Astrocyte (in vitro differentiated cells and primary cell): ENCODE data around the gene HS6ST3. TPM values are rescaled to one million over a fixed set of nuclear protein-coding genes. Genes with fewer than 3 reads are reported as not detected.

ENCODE experiments used
- DNase-seq: peaks from one replicate; pipeline ENCODE4 v3.0.0-alpha.2; 2010; ENCODE audit warnings: low read depth
- FAIRE-seq: peaks from 2 replicates; lab custom pipeline; 2011; peaks lifted over from hg19 to GRCh38; lab: Jason Lieb, UNC
- H2AFZ ChIP-seq: 2 replicates; pipeline ENCODE4 v1.6.0; 2012; ENCODE audit warnings: low read depth, low read length, inconsistent platforms
- H3K27ac ChIP-seq: 2 replicates; pipeline ENCODE4 v1.5.1; 2011; ENCODE audit warnings: low read depth, low read length, inconsistent platforms
- H3K27me3 ChIP-seq: 2 replicates; pipeline ENCODE4 v1.6.0; 2011; ENCODE audit warnings: low read length, inconsistent platforms; ENCODE audit not compliant: insufficient read depth
- H3K36me3 ChIP-seq: 2 replicates; pipeline ENCODE4 v1.5.1; 2011; ENCODE audit warnings: low read length, inconsistent platforms; ENCODE audit not compliant: insufficient read depth
- H3K4me1 ChIP-seq: 2 replicates; pipeline ENCODE4 v1.5.1; 2011; ENCODE audit warnings: low read length, inconsistent platforms; ENCODE audit not compliant: insufficient read depth
- H3K4me2 ChIP-seq: 2 replicates; pipeline ENCODE4 v1.6.0; 2012; ENCODE audit warnings: low read length, inconsistent platforms
- H3K4me3 ChIP-seq: 2 replicates; pipeline ENCODE4 v1.5.1; 2011; ENCODE audit warnings: low read depth, mild to moderate bottlenecking, low read length, inconsistent platforms; ENCODE audit not compliant: insufficient read depth
- H3K79me2 ChIP-seq: 2 replicates; pipeline ENCODE4 v1.6.0; 2012; ENCODE audit warnings: mild to moderate bottlenecking, low read length, inconsistent platforms; ENCODE audit not compliant: insufficient read depth
- H3K9ac ChIP-seq: 2 replicates; pipeline ENCODE4 v1.6.0; 2012; ENCODE audit warnings: mild to moderate bottlenecking, low read length, inconsistent platforms
- H3K9me3 ChIP-seq: 2 replicates; pipeline ENCODE4 v1.5.1; 2012; ENCODE audit warnings: low read depth, mild to moderate bottlenecking, low read length, inconsistent platforms; ENCODE audit not compliant: insufficient read depth
- H4K20me1 ChIP-seq: 2 replicates; pipeline ENCODE4 v1.6.0; 2012; ENCODE audit warnings: low read length, inconsistent platforms; ENCODE audit not compliant: insufficient read depth
- H3K27ac Mint-ChIP-seq: one replicate; pipeline ENCODE4 v1.8.0; 2021; ENCODE audit warnings: mild to moderate bottlenecking, mixed read lengths; ENCODE audit not compliant: unreplicated experiment
- H3K27me3 Mint-ChIP-seq: one replicate; pipeline ENCODE4 v1.8.0; 2021; ENCODE audit warnings: low read depth, mixed read lengths; ENCODE audit not compliant: unreplicated experiment
- H3K36me3 Mint-ChIP-seq: one replicate; pipeline ENCODE4 v1.8.0; 2021; ENCODE audit warnings: low read depth, mixed read lengths; ENCODE audit not compliant: unreplicated experiment
- H3K4me1 Mint-ChIP-seq: one replicate; pipeline ENCODE4 v1.8.0; 2021; ENCODE audit warnings: low read depth, mixed read lengths; ENCODE audit not compliant: unreplicated experiment
- H3K4me3 Mint-ChIP-seq: one replicate; pipeline ENCODE4 v1.8.0; 2021; ENCODE audit warnings: mild to moderate bottlenecking, moderate library complexity, mixed read lengths; ENCODE audit not compliant: unreplicated experiment
- H3K9me3 Mint-ChIP-seq: one replicate; pipeline ENCODE4 v1.8.0; 2021; ENCODE audit warnings: mild to moderate bottlenecking, mixed read lengths; ENCODE audit not compliant: unreplicated experiment
- EZH2 ChIP-seq: IDR thresholded peaks from 2 replicates; pipeline ENCODE4 v1.6.1; 2012; ENCODE audit warnings: mild to moderate bottlenecking, low read length, inconsistent platforms; ENCODE audit not compliant: insufficient read depth
- total RNA-seq: library from RNA; stranded (reverse); gene quantifications from 2 replicates; pipeline ENCODE4 v1.2.1, GENCODE V29; 2021
- TF ChIP-seq, protein P1 (sequence below): IDR thresholded peaks from 2 replicates; pipeline ENCODE4 v1.5.1; 2011; ENCODE audit warnings: low read depth, mild to moderate bottlenecking, inconsistent platforms, low read length, moderate library complexity; ENCODE audit not compliant: insufficient read depth

Gene HS6ST3
- total RNA-seq, 1 donor from 2014 or later, result 0.07 TPM

DNA sequence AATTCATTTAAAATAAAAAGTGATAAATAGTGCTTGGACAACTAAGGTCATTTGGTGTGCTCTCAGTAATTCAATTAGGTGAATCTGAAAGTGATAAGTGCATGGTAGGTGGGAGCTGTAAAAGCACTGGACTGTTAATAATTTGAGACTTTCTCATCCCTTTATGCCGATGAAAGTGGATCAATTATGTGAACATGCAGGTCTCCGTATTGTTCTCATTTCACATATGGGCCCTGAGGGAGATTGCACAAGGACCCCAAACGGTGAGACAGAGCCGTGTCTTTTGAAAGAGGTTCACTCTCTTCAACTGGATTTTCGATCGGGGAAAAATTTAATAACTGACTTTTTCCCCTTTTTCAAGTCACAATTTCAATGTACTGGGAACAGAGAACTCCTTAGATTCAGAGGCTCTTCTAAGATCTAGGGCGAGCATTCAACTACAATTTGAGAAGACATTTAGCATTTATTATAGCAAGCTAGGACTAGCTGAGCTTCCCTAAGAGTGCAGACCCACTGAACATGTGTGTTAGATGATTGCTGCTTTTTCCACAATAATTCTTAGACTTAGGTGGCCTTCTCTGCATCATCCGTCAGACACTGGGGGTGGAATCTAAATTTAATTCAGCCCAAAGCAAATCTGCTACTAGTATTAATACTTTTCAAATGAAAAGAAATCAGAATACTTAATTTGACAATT, 556.8 kb downstream of the HS6ST3 start:
- Mint-ChIP-seq H3K36me3 (peaks cover 2% of the 10 kb centered on the region), H3K4me1 (no peaks in the 10 kb centered on the region), H3K27ac (no peak overlapping the region), H3K9me3 (peaks cover 9% of the 10 kb centered on the region), H3K4me3 (no peak overlapping the region), H3K27me3 (no peaks in the 10 kb centered on the region)
- H3K27me3 ChIP-seq, result no peaks in the 10 kb centered on the region
- TF ChIP-seq EZH2, result no peak
- TF ChIP-seq, protein P1, sequence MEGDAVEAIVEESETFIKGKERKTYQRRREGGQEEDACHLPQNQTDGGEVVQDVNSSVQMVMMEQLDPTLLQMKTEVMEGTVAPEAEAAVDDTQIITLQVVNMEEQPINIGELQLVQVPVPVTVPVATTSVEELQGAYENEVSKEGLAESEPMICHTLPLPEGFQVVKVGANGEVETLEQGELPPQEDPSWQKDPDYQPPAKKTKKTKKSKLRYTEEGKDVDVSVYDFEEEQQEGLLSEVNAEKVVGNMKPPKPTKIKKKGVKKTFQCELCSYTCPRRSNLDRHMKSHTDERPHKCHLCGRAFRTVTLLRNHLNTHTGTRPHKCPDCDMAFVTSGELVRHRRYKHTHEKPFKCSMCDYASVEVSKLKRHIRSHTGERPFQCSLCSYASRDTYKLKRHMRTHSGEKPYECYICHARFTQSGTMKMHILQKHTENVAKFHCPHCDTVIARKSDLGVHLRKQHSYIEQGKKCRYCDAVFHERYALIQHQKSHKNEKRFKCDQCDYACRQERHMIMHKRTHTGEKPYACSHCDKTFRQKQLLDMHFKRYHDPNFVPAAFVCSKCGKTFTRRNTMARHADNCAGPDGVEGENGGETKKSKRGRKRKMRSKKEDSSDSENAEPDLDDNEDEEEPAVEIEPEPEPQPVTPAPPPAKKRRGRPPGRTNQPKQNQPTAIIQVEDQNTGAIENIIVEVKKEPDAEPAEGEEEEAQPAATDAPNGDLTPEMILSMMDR, result no peak
- H2AFZ ChIP-seq, result no peak overlapping the region
- no peak overlapping the region for H3K27ac ChIP-seq
- FAIRE-seq (no peak), DNase-seq (no peak)
- peaks cover 5% of the 10 kb centered on the region for H3K4me1 ChIP-seq
- no peaks in the 10 kb centered on the region for H4K20me1 ChIP-seq
- H3K9me3 ChIP-seq, result no peaks in the 10 kb centered on the region
- no peaks in the 10 kb centered on the region for H3K79me2 ChIP-seq
- no peak overlapping the region for H3K4me2 ChIP-seq
- no peak overlapping the region for H3K4me3 ChIP-seq
- H3K9ac ChIP-seq, result no peak overlapping the region
- H3K36me3 ChIP-seq, result no peaks in the 10 kb centered on the region

DNA sequence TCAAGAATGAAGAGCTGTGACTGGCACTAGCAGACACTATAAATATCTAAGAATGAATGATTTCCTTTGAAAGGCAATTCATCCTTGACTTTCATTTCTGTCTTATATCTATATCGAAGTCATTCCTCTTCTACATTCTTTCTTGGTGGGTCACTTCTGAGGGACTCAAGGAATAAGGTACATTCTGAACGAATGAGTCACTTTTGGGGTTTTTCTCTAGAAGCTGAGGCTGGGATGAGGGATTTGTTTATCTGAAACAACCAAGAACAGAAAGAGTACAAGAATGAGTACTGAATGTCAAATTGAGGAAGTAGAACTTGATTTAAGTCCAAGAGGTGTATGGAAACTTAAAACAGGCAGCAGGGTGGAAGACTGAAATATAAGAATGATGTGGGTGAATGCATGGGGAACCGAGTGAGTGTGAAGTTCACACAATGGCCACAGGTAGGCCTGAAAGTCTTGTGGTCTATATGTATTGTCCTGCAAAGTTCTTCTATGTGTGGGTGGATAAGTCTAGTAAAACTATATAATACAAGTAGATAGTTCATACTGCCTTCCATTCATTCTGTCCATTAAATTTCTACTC, 560.5 kb downstream of the HS6ST3 start:
- Histone ChIP-seq H3K9ac (no peak overlapping the region), H3K4me2 (peak overlapping the region; percentile 37), H3K9me3 (no peaks in the 10 kb centered on the region), H3K79me2 (no peaks in the 10 kb centered on the region), H3K27ac (peak overlapping the region; percentile 1), H2AFZ (peak overlapping the region; percentile 27), H4K20me1 (no peaks in the 10 kb centered on the region), H3K36me3 (no peaks in the 10 kb centered on the region), H3K4me3 (no peak overlapping the region), H3K27me3 (no peaks in the 10 kb centered on the region), H3K4me1 (peaks cover 5% of the 10 kb centered on the region)
- H3K36me3 Mint-ChIP-seq, result peaks cover 4% of the 10 kb centered on the region
- H3K9me3 Mint-ChIP-seq, result peaks cover 2% of the 10 kb centered on the region
- DNase-seq (peak; percentile 86), FAIRE-seq (no peak)
- no peak overlapping the region for H3K27ac Mint-ChIP-seq
- no peaks in the 10 kb centered on the region for H3K4me1 Mint-ChIP-seq
- H3K27me3 Mint-ChIP-seq, result no peaks in the 10 kb centered on the region
- H3K4me3 Mint-ChIP-seq, result no peak overlapping the region
- no peak for TF ChIP-seq EZH2
- TF ChIP-seq, protein P1, result no peak

DNA sequence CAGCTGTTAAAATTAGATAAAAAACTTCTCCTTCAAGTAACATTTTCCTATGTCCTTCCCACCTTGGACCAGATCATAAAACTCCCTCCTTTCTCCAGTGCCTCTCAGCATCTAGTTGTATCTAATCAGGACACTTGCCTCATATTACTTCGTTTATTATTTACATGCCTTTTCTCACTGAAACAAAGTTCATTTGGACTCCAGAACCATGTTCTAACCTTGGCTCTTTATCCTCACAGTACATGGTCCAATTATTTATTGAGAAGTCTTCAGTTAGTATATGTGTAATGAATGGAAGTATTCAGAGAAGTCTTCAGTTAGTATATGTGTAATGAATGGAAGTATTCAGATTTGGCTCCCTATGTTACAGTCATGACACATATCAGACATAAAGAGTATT, 561.7 kb downstream of the HS6ST3 start:
- no peak for FAIRE-seq
- H3K27me3 Mint-ChIP-seq, result no peaks in the 10 kb centered on the region
- no peak for DNase-seq
- Histone ChIP-seq H3K9me3 (no peaks in the 10 kb centered on the region), H3K4me3 (no peak overlapping the region), H3K27me3 (no peaks in the 10 kb centered on the region), H3K4me2 (no peak overlapping the region), H3K79me2 (no peaks in the 10 kb centered on the region), H4K20me1 (no peaks in the 10 kb centered on the region), H3K4me1 (peaks cover 5% of the 10 kb centered on the region), H3K27ac (no peak overlapping the region), H2AFZ (no peak overlapping the region), H3K36me3 (no peaks in the 10 kb centered on the region), H3K9ac (no peak overlapping the region)
- H3K27ac Mint-ChIP-seq, result no peak overlapping the region
- TF ChIP-seq, protein P1, result no peak
- no peak for TF ChIP-seq EZH2
- no peak overlapping the region for H3K4me3 Mint-ChIP-seq
- H3K4me1 Mint-ChIP-seq, result no peaks in the 10 kb centered on the region
- peaks cover 1% of the 10 kb centered on the region for H3K36me3 Mint-ChIP-seq
- H3K9me3 Mint-ChIP-seq, result peaks cover 2% of the 10 kb centered on the region
